Measurements from ENCODE around the gene CST4. TPM values are rescaled to one million over a fixed set of nuclear protein-coding genes. Genes with fewer than 3 reads are reported as not detected.

CST4 gene, protein sequence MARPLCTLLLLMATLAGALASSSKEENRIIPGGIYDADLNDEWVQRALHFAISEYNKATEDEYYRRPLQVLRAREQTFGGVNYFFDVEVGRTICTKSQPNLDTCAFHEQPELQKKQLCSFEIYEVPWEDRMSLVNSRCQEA
- total RNA-seq, result not detected in 2 replicates

DNA sequence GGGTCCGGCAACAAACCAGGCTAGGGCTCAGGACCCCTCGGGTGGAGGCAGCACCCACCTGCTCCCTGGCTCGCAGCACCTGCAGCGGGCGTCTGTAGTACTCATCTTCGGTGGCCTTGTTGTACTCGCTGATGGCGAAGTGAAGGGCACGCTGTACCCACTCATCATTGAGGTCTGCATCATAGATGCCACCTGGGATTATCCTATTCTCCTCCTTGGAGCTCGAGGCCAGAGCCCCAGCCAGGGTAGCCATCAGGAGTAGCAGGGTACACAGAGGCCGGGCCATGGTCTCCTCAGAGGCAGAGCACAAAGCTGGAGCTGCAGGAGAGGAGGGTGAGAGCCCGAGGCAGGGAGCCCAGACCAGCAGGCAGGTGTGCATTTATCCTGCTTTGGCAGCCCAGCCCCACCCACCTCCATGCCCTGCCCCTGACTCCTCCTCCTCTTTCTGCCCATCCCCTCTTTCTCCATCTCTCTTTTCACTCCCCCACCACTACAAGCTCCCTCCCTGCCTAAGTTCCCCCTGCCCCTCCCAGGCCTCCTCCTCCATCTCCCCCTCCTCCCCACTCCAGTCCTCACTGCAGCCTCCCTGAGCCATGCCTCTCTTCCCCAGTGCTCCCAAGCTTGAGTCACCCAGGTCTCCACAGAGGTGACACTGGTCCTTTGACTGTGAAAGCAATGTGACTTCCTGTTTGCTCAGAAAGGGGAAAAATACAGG lies at the start of gene CST4:
TSS of gene CST4 (minus strand) at position 355 of the 715 bp plus-strand sequence. CDS start at position 286, 69 bp downstream.

DNA sequence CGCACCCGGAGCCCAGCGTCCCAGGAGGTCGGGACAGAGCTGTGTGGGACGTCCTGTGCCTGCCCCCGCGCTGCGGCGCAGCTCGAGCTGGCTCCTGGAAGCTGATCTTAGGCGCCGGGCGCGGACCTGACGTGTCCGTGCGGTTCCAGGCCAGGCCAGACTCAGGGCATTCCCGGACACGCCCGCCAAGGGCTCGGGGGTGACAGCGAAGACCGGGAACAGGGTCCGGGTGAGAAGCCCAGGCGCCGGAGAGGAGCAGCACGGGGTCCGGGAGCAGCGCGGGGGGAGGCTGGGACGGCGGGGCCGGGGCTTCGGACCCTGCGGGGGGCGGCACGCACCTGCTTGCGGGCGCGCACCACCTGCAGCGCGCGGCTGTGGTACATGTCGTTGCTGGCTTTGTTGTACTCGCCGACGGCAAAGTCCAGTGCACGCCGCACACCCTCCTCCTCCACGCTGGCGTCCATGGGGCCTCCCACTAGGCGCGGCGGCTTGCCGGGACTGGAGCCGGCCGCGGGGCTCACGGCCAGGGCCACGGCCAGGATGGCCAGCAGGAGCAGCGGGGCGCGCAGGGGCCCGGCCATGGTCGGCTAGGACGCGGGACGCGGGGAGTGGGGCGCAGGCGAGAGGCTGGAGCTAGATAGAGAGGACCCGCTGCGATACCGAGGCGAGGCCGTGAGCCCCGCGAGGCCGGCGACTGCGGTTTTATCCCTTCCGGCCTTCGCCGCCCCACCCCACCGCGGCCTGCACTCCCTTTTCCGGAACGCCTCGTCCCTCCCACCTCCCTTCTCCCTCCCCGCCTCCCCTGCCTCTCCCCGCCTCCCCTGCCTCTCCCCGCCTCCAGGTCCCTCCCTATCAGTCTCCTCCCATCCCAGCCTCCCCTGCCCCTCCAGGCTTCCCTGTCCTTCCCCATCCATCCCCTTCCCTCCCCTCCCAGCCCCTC lies 51.3 kb downstream of the CST4 start, which contains the start of gene CST3:
TSS of gene CST3 (minus strand) at position 674 of the 940 bp plus-strand sequence. CDS start at position 581, 93 bp downstream.

Other genes starting within 250 kb of the CST4 start
- gene CSTL1, start 249.4 kb downstream of the CST4 start, total RNA-seq, result not detected in 2 replicates
- gene CST11, start 236.2 kb downstream of the CST4 start, total RNA-seq, result not detected in 2 replicates
- gene CST8, start 197.9 kb downstream of the CST4 start, total RNA-seq, result not detected in 2 replicates
- not detected in 2 replicates for gene CST9L, start 120.6 kb downstream of the CST4 start, total RNA-seq
- not detected in 2 replicates for gene CST9, start 83.1 kb downstream of the CST4 start, total RNA-seq
- 466 and 506 TPM in 2 replicates for gene CST3, start 51.1 kb downstream of the CST4 start, total RNA-seq
- 0.28 TPM in 1 of 2 replicates, not detected in the other for gene CST1, start 61.9 kb upstream of the CST4 start, total RNA-seq
- not detected in 2 replicates for gene CST2, start 137.7 kb upstream of the CST4 start, total RNA-seq
- gene CST5, start 190.7 kb upstream of the CST4 start, total RNA-seq, result not detected in 2 replicates